Measurements from ENCODE around the gene TMEM245.
"Not testable (repeated sequence)": the region's sequence is repeated elsewhere in the genome, so short reads cannot be mapped to it uniquely, and the experiment has no call there.

Gene TMEM245

DNA sequence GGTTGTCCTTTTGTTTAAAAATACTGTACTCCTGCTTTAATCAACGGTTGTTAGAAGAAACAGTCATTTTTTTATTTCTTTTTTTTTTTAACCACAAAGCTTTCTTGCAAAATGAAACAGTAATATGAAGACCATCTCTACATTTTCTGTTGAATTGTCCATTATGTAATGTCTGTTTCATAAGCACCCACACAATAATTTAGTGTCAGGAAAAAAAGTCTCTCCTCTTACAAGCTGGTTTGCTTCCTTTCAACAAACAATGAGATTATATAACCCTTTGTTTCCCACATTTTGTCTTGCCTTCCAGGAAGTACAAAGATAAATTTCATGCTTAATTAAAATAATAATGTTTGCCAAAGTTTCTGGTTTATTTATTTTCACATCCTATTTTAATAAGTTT, 123.1 kb downstream of the TMEM245 start:
- DNase-seq (ENCODE audit: low read depth in 3 of 3), result no peak

DNA sequence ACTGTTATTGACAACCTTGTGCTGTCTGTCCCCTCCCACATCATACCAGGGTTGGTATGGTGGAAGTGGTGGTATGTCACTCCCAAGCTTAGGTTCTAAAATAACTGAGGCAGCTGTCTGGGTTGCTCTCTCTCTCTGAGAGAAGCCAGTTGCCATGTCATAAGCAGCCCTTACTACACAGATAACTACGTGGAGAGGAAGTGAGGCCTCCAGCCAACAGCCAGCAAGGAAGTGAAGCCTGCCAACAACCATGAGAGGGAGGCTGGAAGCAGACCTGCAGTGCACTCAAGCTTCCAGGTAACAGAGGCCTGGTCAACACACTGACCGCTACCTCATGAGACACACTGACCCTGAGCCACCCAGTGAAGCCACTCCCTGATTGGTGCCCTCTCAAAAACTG, 125.1 kb downstream of the TMEM245 start:
- DNase-seq (ENCODE audit: low read depth in 3 of 3), result no peak

DNA sequence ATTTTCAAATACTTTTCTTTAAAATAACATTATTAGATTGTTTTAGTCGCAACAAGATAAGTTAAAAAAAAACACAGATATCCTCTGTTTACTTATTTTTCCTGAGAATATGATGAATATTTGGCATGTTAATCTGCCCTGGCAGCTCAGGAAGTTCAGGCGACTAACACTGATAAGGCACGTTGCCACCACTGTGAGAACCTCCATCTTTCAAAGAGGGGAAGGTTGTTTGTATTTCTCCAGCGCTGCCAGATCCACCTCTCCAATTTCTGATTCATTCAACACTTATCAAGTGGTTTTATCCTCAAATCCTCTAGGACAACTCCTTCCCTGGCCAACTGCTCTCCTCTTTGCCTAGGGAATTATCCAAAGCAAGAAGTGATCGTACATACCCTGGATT, 128.3 kb downstream of the TMEM245 start:
- DNase-seq (ENCODE audit: low read depth in 3 of 3), result no peak

DNA sequence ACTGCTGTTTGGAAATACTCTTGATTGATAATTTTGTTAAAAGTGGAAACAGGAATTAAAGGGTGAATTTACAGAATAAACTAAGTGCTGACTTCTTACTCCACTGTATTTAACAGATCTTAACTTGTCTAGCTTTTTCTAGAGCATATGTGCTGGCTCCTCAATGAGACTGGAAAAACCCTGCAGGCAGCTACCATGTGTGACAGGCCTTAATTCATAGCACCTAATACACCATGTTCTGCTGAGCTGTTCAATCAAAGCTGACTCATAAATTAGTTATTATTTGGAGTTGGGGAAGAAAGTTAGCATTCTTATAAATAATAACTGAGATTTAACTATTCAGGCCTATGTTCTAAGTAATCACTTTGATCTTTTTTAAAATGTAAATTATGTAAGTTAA, 135.9 kb downstream of the TMEM245 start:
- DNase-seq (ENCODE audit: low read depth in 3 of 3), result no peak

DNA sequence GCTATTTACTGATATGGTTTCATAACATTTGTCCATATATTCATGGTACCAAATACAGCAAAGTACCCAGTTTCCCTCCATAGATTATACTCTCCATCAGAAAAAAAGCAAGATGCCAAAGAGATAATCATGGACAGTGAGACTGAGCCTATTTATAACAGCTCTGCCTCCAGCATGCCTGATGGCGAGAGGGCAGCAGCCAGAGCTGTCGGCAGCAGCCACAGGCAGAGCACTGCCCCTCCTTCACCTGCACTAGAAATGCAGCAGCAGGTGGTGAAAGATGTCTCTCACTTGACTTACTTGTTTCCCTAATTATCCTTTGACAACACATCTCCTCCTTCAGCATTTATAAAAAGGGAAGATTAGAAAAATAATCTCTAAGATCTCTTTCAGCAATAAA, 138.9 kb downstream of the TMEM245 start:
- DNase-seq (ENCODE audit: low read depth in 3 of 3), result no peak

DNA sequence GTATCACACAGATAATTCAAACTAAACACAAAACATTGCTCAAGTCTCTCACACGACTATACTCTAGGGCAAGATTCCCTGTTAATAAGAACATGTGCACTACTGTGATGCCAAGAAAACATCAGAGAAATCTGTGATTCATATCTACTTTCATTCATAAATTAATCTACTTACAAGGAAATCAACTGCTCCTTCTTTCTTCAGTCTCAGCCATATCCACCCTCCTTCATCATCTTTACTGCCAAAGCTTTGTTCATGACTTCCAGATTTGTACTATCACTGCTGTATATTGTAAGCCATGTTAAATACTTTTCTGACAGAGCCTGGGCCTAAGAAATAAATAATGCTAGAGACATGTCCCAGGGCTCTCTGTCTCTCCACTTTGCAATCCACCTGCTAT, 141.5 kb downstream of the TMEM245 start:
- no peak for DNase-seq (ENCODE audit: low read depth in 3 of 3)

DNA sequence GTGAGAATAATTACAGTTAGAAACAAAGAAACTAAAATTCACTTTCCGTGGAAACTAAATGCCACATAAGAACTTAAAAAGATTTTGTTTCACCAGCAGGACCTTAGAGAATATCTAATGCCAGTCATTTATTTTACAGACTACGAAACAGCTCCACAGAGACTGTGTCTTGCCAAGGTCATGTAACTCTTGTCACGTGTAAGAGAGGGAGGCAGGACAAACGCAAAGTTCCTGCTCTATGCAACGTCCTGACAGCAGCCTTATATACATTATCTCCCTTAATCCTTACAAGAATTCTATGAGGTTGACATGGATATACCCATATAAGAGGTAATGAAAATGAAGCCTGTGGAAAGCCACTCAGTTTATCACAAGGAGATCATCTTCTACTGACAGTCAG, 145.9 kb downstream of the TMEM245 start:
- no peak for DNase-seq (ENCODE audit: low read depth in 3 of 3)

DNA sequence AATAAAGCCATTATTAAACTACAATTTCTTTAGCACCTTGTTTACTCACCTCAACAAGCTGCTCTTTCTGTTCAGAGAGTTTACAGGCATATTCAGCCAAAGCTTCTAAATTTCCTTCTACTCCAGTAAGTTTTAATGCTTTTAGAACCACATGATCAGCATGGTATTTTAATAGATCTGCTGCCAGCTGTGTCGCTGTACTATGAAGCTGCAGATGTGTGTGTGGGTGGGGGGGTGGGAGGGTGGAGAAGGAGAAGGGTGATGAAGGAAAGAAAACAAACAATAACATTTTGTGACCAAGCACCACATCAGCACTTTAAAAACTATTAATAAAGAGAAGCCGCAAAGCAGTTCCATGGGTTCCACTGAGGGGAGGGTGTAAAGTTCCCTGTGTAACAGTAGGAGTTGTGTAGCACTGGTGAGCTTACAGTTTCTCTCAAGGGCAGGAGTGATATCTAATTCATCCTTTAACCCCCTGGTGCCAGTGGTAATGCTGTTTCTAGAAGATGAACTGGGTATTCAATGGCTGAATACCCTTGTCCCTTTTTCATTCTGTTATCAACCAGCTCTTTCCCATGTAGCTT, 147.0 kb downstream of the TMEM245 start:
- no peak for DNase-seq (ENCODE audit: low read depth in 3 of 3)

DNA sequence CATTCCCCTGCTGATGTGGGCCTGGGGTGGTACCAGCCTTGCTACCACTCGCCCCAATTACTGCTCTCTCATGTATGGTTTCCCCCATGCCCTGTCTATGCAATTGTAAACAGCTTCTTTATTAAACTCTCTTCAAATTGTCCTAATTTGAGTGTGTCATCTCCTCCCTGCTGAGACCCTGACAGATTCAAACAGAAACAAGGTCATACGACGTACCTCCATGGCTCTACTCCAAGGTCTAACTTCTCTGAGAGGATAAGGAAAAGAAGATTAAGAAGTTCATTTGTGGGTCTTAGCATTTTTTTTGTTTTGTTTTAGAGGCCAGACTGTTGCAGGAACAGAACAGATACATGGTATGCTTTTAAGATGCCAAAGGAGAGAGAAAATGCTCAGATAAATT, 147.6 kb downstream of the TMEM245 start:
- DNase-seq (ENCODE audit: low read depth in 3 of 3), result no peak

DNA sequence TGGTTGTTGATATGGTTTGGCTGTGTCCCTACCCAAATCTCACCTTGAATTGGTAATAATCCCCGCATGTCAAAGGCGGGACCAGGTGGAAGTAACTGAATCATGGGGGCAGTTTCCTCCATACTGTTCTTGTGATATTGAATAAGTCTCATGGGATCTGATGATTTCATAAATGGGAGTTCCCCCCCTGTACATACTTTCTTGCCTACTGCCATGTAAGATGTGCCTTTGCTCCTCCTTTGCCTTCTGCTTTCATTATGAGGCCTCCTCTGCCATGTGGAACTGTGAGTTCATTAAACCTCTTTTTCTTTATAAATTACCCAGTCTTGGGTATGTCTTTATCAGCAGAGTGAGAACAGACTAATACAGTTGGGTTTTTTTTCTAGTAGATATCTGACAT, 148.4 kb downstream of the TMEM245 start:
- not testable (repeated sequence) for DNase-seq (ENCODE audit: low read depth in 3 of 3)

DNA sequence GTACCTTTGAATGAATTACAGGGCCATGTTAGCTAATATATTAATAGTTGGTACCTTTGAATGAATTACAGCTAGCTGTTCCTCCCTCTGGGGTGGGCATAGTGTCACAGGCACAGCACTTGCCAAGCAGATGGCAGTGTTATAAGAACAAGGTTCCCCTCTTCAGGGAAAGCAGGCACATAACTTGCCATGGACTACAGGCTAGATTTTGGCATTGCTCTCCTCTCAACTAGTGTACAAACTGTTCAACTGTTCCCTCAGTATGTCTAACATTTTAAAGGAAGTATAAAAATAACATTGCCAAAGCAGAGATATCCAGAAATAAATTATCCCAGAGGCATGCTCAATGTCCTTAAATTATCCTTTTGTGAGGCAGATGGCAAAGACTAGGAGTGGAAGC, 151.8 kb downstream of the TMEM245 start:
- no peak for DNase-seq (ENCODE audit: low read depth in 3 of 3)
